ENCODE data around the gene SLC27A5. TPM values are rescaled to one million over a fixed set of nuclear protein-coding genes. Genes with fewer than 3 reads are reported as not detected.

Gene SLC27A5
- total and polyA plus RNA-seq, 2 experiments from 2014 or later: 16.2 to 35.5 TPM

DNA sequence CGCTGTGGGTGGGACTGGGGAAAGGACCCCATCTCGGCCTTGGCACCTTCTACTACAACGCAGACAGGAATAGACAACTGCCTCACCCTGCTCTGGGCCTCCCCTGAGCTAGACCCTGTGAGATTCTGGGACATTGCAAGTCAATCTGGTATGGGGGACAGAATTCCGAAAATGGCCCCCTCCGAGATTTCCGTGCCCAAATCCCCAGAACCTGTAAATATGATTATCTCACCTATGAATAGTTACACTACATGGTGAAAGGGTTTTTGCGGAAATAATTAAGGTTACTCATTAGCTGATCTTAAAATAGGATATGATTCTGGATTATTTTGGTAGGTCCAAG is 8.4 kb upstream of the SLC27A5 start:
- no peaks in the 10 kb centered on the region for H3K9me2 ChIP-seq (ENCODE audit: insufficient read depth)
- H2AFZ ChIP-seq: peak overlapping the region; percentile 93; the same call in 1 of the 2 replicates
- Mint-ChIP-seq H3K4me1 (peaks cover 46% of the 10 kb centered on the region), H3K36me3 (ENCODE audit: low read depth) (peaks cover 16% of the 10 kb centered on the region), H3K27me3 (ENCODE audit: insufficient read depth, low read depth, poor library complexity) (peaks cover 35% of the 10 kb centered on the region), H3K9me3 (no peaks in the 10 kb centered on the region; the same call in 2 of the 3 replicates), H3K4me3 (peak overlapping the region; percentile 86), H3K27ac (peak overlapping the region; percentile 98)
- peaks cover 8% of the 10 kb centered on the region; the same call in 1 of the 2 replicates for H3K79me2 ChIP-seq (replicated peaks; ENCODE audit: insufficient read depth)
- peak overlapping the region; percentile 94 for H3K4me3 ChIP-seq
- H3K36me3 ChIP-seq (ENCODE audit: insufficient read depth): no peaks in the 10 kb centered on the region
- H4K20me1 ChIP-seq (replicated peaks; ENCODE audit: insufficient read depth): no peaks in the 10 kb centered on the region
- DNase-seq (ENCODE audit: low spot score): no peak
- peak overlapping the region; percentile 97 for H3K27ac ChIP-seq (ENCODE audit: low read depth)
- H3K4me2 ChIP-seq: peak overlapping the region; percentile 85
- TF ChIP-seq JUNB (IDR thresholded peaks at IDR 0.05; ENCODE audit: unreplicated experiment) (no peak), EZH2 (IDR thresholded peaks at IDR 0.05; ENCODE audit: low read depth, unreplicated experiment) (no peak), CREB1 (CRISPR knock-in tag; IDR thresholded peaks at IDR 0.05; ENCODE audit: low read depth) (no peak), STAT1 (IDR thresholded peaks at IDR 0.05; ENCODE audit: unreplicated experiment) (no peak), NANOG (IDR thresholded peaks at IDR 0.05; ENCODE audit: borderline replicate concordance) (no peak), ZNF331 (CRISPR knock-in tag; IDR thresholded peaks at IDR 0.05; ENCODE audit: low read depth) (no peak), ZNF114 (CRISPR knock-in tag; IDR thresholded peaks at IDR 0.05) (no peak), EZH2phosphoT487 (IDR thresholded peaks at IDR 0.05; ENCODE audit: unreplicated experiment) (no peak), POLR2AphosphoS5 (IDR thresholded peaks at IDR 0.05; ENCODE audit: low read depth) (no peak)
- TF ChIP-seq, protein P1, sequence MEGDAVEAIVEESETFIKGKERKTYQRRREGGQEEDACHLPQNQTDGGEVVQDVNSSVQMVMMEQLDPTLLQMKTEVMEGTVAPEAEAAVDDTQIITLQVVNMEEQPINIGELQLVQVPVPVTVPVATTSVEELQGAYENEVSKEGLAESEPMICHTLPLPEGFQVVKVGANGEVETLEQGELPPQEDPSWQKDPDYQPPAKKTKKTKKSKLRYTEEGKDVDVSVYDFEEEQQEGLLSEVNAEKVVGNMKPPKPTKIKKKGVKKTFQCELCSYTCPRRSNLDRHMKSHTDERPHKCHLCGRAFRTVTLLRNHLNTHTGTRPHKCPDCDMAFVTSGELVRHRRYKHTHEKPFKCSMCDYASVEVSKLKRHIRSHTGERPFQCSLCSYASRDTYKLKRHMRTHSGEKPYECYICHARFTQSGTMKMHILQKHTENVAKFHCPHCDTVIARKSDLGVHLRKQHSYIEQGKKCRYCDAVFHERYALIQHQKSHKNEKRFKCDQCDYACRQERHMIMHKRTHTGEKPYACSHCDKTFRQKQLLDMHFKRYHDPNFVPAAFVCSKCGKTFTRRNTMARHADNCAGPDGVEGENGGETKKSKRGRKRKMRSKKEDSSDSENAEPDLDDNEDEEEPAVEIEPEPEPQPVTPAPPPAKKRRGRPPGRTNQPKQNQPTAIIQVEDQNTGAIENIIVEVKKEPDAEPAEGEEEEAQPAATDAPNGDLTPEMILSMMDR (conservative IDR thresholded peaks at IDR 0.05; ENCODE audit: low read depth in 2 of 2): no peak
- TF ChIP-seq, protein P2, sequence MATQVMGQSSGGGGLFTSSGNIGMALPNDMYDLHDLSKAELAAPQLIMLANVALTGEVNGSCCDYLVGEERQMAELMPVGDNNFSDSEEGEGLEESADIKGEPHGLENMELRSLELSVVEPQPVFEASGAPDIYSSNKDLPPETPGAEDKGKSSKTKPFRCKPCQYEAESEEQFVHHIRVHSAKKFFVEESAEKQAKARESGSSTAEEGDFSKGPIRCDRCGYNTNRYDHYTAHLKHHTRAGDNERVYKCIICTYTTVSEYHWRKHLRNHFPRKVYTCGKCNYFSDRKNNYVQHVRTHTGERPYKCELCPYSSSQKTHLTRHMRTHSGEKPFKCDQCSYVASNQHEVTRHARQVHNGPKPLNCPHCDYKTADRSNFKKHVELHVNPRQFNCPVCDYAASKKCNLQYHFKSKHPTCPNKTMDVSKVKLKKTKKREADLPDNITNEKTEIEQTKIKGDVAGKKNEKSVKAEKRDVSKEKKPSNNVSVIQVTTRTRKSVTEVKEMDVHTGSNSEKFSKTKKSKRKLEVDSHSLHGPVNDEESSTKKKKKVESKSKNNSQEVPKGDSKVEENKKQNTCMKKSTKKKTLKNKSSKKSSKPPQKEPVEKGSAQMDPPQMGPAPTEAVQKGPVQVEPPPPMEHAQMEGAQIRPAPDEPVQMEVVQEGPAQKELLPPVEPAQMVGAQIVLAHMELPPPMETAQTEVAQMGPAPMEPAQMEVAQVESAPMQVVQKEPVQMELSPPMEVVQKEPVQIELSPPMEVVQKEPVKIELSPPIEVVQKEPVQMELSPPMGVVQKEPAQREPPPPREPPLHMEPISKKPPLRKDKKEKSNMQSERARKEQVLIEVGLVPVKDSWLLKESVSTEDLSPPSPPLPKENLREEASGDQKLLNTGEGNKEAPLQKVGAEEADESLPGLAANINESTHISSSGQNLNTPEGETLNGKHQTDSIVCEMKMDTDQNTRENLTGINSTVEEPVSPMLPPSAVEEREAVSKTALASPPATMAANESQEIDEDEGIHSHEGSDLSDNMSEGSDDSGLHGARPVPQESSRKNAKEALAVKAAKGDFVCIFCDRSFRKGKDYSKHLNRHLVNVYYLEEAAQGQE (IDR thresholded peaks at IDR 0.05; ENCODE audit: unreplicated experiment): no peak
- TF ChIP-seq, protein P3, sequence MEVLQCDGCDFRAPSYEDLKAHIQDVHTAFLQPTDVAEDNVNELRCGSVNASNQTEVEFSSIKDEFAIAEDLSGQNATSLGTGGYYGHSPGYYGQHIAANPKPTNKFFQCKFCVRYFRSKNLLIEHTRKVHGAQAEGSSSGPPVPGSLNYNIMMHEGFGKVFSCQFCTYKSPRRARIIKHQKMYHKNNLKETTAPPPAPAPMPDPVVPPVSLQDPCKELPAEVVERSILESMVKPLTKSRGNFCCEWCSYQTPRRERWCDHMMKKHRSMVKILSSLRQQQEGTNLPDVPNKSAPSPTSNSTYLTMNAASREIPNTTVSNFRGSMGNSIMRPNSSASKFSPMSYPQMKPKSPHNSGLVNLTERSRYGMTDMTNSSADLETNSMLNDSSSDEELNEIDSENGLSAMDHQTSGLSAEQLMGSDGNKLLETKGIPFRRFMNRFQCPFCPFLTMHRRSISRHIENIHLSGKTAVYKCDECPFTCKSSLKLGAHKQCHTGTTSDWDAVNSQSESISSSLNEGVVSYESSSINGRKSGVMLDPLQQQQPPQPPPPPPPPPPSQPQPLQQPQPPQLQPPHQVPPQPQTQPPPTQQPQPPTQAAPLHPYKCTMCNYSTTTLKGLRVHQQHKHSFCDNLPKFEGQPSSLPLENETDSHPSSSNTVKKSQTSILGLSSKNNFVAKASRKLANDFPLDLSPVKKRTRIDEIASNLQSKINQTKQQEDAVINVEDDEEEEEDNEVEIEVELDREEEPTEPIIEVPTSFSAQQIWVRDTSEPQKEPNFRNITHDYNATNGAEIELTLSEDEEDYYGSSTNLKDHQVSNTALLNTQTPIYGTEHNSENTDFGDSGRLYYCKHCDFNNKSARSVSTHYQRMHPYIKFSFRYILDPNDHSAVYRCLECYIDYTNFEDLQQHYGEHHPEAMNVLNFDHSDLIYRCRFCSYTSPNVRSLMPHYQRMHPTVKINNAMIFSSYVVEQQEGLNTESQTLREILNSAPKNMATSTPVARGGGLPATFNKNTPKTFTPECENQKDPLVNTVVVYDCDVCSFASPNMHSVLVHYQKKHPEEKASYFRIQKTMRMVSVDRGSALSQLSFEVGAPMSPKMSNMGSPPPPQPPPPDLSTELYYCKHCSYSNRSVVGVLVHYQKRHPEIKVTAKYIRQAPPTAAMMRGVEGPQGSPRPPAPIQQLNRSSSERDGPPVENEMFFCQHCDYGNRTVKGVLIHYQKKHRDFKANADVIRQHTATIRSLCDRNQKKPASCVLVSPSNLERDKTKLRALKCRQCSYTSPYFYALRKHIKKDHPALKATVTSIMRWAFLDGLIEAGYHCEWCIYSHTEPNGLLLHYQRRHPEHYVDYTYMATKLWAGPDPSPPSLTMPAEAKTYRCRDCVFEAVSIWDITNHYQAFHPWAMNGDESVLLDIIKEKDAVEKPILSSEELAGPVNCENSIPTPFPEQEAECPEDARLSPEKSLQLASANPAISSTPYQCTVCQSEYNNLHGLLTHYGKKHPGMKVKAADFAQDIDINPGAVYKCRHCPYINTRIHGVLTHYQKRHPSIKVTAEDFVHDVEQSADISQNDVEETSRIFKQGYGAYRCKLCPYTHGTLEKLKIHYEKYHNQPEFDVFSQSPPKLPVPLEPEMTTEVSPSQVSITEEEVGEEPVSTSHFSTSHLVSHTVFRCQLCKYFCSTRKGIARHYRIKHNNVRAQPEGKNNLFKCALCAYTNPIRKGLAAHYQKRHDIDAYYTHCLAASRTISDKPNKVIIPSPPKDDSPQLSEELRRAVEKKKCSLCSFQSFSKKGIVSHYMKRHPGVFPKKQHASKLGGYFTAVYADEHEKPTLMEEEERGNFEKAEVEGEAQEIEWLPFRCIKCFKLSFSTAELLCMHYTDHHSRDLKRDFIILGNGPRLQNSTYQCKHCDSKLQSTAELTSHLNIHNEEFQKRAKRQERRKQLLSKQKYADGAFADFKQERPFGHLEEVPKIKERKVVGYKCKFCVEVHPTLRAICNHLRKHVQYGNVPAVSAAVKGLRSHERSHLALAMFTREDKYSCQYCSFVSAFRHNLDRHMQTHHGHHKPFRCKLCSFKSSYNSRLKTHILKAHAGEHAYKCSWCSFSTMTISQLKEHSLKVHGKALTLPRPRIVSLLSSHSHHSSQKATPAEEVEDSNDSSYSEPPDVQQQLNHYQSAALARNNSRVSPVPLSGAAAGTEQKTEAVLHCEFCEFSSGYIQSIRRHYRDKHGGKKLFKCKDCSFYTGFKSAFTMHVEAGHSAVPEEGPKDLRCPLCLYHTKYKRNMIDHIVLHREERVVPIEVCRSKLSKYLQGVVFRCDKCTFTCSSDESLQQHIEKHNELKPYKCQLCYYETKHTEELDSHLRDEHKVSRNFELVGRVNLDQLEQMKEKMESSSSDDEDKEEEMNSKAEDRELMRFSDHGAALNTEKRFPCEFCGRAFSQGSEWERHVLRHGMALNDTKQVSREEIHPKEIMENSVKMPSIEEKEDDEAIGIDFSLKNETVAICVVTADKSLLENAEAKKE (CRISPR knock-in tag; IDR thresholded peaks at IDR 0.05): no peak
- TF ChIP-seq, protein P4, sequence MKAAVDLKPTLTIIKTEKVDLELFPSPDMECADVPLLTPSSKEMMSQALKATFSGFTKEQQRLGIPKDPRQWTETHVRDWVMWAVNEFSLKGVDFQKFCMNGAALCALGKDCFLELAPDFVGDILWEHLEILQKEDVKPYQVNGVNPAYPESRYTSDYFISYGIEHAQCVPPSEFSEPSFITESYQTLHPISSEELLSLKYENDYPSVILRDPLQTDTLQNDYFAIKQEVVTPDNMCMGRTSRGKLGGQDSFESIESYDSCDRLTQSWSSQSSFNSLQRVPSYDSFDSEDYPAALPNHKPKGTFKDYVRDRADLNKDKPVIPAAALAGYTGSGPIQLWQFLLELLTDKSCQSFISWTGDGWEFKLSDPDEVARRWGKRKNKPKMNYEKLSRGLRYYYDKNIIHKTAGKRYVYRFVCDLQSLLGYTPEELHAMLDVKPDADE (IDR thresholded peaks at IDR 0.05): no peak
- peaks cover 32% of the 10 kb centered on the region for H3K4me1 ChIP-seq (ENCODE audit: insufficient read depth)
- no peaks in the 10 kb centered on the region for H3K27me3 ChIP-seq (ENCODE audit: insufficient read depth)
- no peak for ATAC-seq
- H3F3A ChIP-seq (replicated peaks; ENCODE audit: low read depth): peaks cover 28% of the 10 kb centered on the region

Measured in GM23338 (cell line).